Trophoblast cell (in vitro differentiated cells and primary cell): ENCODE data around the gene GATA5.

Experiments
- DNase-seq, 2 donors: peaks; one replicate each; pipeline ENCODE4 v3.0.0-alpha.2; 2016
- H2AFZ ChIP-seq: 2 replicates; pipeline ENCODE4 v1.6.1; 2013; ENCODE audit warnings: low read length, moderate library complexity, mild to moderate bottlenecking; ENCODE audit not compliant: insufficient read depth, poor library complexity
- H2AK5ac ChIP-seq: 2 replicates; pipeline ENCODE4 v1.6.1; 2013; ENCODE audit warnings: mild to moderate bottlenecking, low read length
- H2BK120ac ChIP-seq: 2 replicates; pipeline ENCODE4 v1.6.1; 2013; ENCODE audit warnings: low read length, mild to moderate bottlenecking, moderate library complexity; ENCODE audit not compliant: insufficient read depth, poor library complexity
- H2BK12ac ChIP-seq: 2 replicates; pipeline ENCODE4 v1.6.1; 2013; ENCODE audit warnings: mild to moderate bottlenecking, low read length, moderate library complexity
- H2BK5ac ChIP-seq: 2 replicates; pipeline ENCODE4 v1.6.1; 2013; ENCODE audit warnings: low read length, low read depth, moderate library complexity, mild to moderate bottlenecking; ENCODE audit not compliant: poor library complexity
- H3K14ac ChIP-seq: 2 replicates; pipeline ENCODE4 v1.6.1; 2013; ENCODE audit warnings: mild to moderate bottlenecking, low read length
- H3K18ac ChIP-seq: 2 replicates; pipeline ENCODE4 v1.6.1; 2013; ENCODE audit warnings: mild to moderate bottlenecking, low read length
- H3K23ac ChIP-seq: 2 replicates; pipeline ENCODE4 v1.6.1; 2013; ENCODE audit warnings: low read length
- H3K27ac ChIP-seq: 2 replicates; pipeline ENCODE4 v1.5.1; 2013; ENCODE audit warnings: low read depth, mild to moderate bottlenecking, inconsistent platforms, low read length, moderate library complexity
- H3K27me3 ChIP-seq: 2 replicates; pipeline ENCODE4 v1.6.1; 2013; ENCODE audit warnings: inconsistent platforms, mild to moderate bottlenecking, low read length, moderate library complexity; ENCODE audit not compliant: insufficient read depth
- H3K36me3 ChIP-seq, 2 experiments: 1 replicate in 1 of 2; 2 replicates in 1 of 2; pipeline ENCODE4 v1.6.1; 2013; ENCODE audit warnings: low read length in 2 of 2, mild to moderate bottlenecking in 2 of 2, moderate library complexity in 1 of 2; ENCODE audit not compliant: insufficient read depth in 2 of 2, control insufficient read depth in 1 of 2
- H3K4ac ChIP-seq: 2 replicates; pipeline ENCODE4 v1.6.1; 2013; ENCODE audit warnings: low read depth, mild to moderate bottlenecking, low read length, moderate library complexity
- H3K4me1 ChIP-seq, 2 experiments: 1 replicate in 1 of 2; 2 replicates in 1 of 2; pipeline ENCODE4 v1.6.1; 2013; ENCODE audit warnings: low read length in 2 of 2, mild to moderate bottlenecking in 2 of 2, moderate library complexity in 1 of 2; ENCODE audit not compliant: insufficient read depth in 2 of 2, control insufficient read depth in 1 of 2
- H3K4me2 ChIP-seq: 2 replicates; pipeline ENCODE4 v1.6.1; 2013; ENCODE audit warnings: inconsistent platforms, mild to moderate bottlenecking, low read length, moderate library complexity
- H3K4me3 ChIP-seq: 2 replicates; pipeline ENCODE4 v1.5.1; 2013; ENCODE audit warnings: mild to moderate bottlenecking, low read depth, low read length, inconsistent platforms
- H3K79me1 ChIP-seq: one replicate; pipeline ENCODE4 v1.6.1; 2013; ENCODE audit warnings: low read length
- H3K79me2 ChIP-seq: 2 replicates; pipeline ENCODE4 v1.6.1; 2013; ENCODE audit warnings: low read length, mild to moderate bottlenecking; ENCODE audit not compliant: control insufficient read depth, insufficient read depth, poor library complexity
- H3K9ac ChIP-seq: 2 replicates; pipeline ENCODE4 v1.6.1; 2013; ENCODE audit warnings: mild to moderate bottlenecking, low read length
- H3K9me3 ChIP-seq: 2 replicates; pipeline ENCODE4 v1.6.1; 2013; ENCODE audit warnings: low read depth, mild to moderate bottlenecking, control low read depth, inconsistent platforms, low read length; ENCODE audit not compliant: insufficient read depth
- H4K12ac ChIP-seq: 2 replicates; pipeline ENCODE4 v1.6.1; 2013; ENCODE audit warnings: low read depth, mild to moderate bottlenecking, low read length, moderate library complexity
- H4K8ac ChIP-seq: 2 replicates; pipeline ENCODE4 v1.6.1; 2013; ENCODE audit warnings: low read depth, mild to moderate bottlenecking, low read length, moderate library complexity
- H4K91ac ChIP-seq: one replicate; pipeline ENCODE4 v1.6.1; 2013; ENCODE audit warnings: low read depth, mild to moderate bottlenecking, low read length, moderate library complexity
- WGBS: extraction: QIAGEN DNeasy Blood & Tissue Kit; methylation state at CpG from one replicate; pipeline ENCODE4 v1.1.7; 2013; ENCODE audit warnings: missing lambda C conversion rate; ENCODE audit not compliant: insufficient read length, insufficient coverage; ENCODE audit errors: extremely low coverage; 5-methylcytosine and 5-hydroxymethylcytosine counted together

Gene GATA5

GRCh38 chr20:62464990-62465389 lies 10.8 kb downstream of the GATA5 start:
- Histone ChIP-seq H3K79me1 (no peaks in the 10 kb centered on the region), H3K4me2 (no peak overlapping the region), H3K4ac (no peak overlapping the region), H2AK5ac (no peak overlapping the region), H3K4me1 (no peaks in the 10 kb centered on the region), H2BK12ac (no peak overlapping the region), H3K79me2 (no peaks in the 10 kb centered on the region), H3K9ac (no peak overlapping the region), H3K18ac (no peak overlapping the region), H4K8ac (no peak overlapping the region), H3K9me3 (no peaks in the 10 kb centered on the region), H2BK5ac (no peak overlapping the region), H3K36me3 (no peaks in the 10 kb centered on the region), H3K4me3 (no peak overlapping the region), H4K91ac (no peak overlapping the region), H3K27me3 (no peaks in the 10 kb centered on the region), H3K23ac (no peak overlapping the region), H3K27ac (no peak overlapping the region), H3K14ac (no peak overlapping the region), H2BK120ac (no peak overlapping the region), H4K12ac (no peak overlapping the region), H2AFZ (no peak overlapping the region)
- WGBS, result no CpG with 5 or more reads among the region's 10 CpGs
- DNase-seq, result no peak

- Histone ChIP-seq H2BK120ac (no peak overlapping the region), H2BK5ac (no peak overlapping the region)
- no CpG with 5 or more reads among the region's 10 CpGs for WGBS
Measured at GRCh38 chr20:62464425-62464770, 11.4 kb downstream of the GATA5 start.

GRCh38 chr20:62463651-62464424 lies 12.0 kb downstream of the GATA5 start:
- Histone ChIP-seq H4K91ac (no peak overlapping the region), H3K36me3 (no peaks in the 10 kb centered on the region), H3K79me2 (no peaks in the 10 kb centered on the region), H3K9ac (no peak overlapping the region), H2BK120ac (no peak overlapping the region), H3K14ac (no peak overlapping the region), H3K23ac (no peak overlapping the region), H3K4me1 (no peaks in the 10 kb centered on the region), H4K8ac (no peak overlapping the region), H2AFZ (no peak overlapping the region), H3K4ac (no peak overlapping the region), H4K12ac (no peak overlapping the region), H3K9me3 (no peaks in the 10 kb centered on the region), H3K27ac (no peak overlapping the region), H3K27me3 (no peaks in the 10 kb centered on the region), H2AK5ac (no peak overlapping the region), H2BK12ac (no peak overlapping the region), H3K4me2 (no peak overlapping the region), H3K4me3 (no peak overlapping the region), H2BK5ac (no peak overlapping the region), H3K79me1 (no peaks in the 10 kb centered on the region), H3K18ac (no peak overlapping the region)
- WGBS, result no CpG with 5 or more reads among the region's 25 CpGs
- no peak for DNase-seq

More at GRCh38 chr20:62464425-62464770, 11.4 kb downstream of the GATA5 start:
- Histone ChIP-seq H3K27me3 (no peaks in the 10 kb centered on the region), H3K4ac (no peak overlapping the region), H4K91ac (no peak overlapping the region), H3K27ac (no peak overlapping the region), H3K4me2 (no peak overlapping the region), H3K79me1 (no peaks in the 10 kb centered on the region), H3K4me3 (no peak overlapping the region), H3K9ac (no peak overlapping the region), H4K8ac (no peak overlapping the region), H3K4me1 (no peaks in the 10 kb centered on the region), H3K9me3 (no peaks in the 10 kb centered on the region), H3K14ac (no peak overlapping the region), H2BK12ac (no peak overlapping the region), H3K79me2 (no peaks in the 10 kb centered on the region), H2AFZ (no peak overlapping the region), H3K23ac (no peak overlapping the region), H3K18ac (no peak overlapping the region), H3K36me3 (no peaks in the 10 kb centered on the region), H4K12ac (no peak overlapping the region), H2AK5ac (no peak overlapping the region)
- DNase-seq, result no peak

GRCh38 chr20:62462976-62463592 lies 12.7 kb downstream of the GATA5 start:
- Histone ChIP-seq H3K27me3 (no peaks in the 10 kb centered on the region), H3K9me3 (no peaks in the 10 kb centered on the region), H3K4ac (no peak overlapping the region), H3K79me1 (no peaks in the 10 kb centered on the region), H4K91ac (no peak overlapping the region), H3K79me2 (no peaks in the 10 kb centered on the region), H3K27ac (no peak overlapping the region), H2AK5ac (no peak overlapping the region), H2AFZ (no peak overlapping the region), H3K23ac (no peak overlapping the region), H3K4me3 (no peak overlapping the region), H2BK5ac (no peak overlapping the region), H4K8ac (no peak overlapping the region), H3K14ac (no peak overlapping the region), H4K12ac (no peak overlapping the region), H3K36me3 (no peaks in the 10 kb centered on the region), H3K18ac (no peak overlapping the region), H2BK12ac (no peak overlapping the region), H3K4me1 (no peaks in the 10 kb centered on the region), H3K4me2 (no peak overlapping the region), H3K9ac (no peak overlapping the region), H2BK120ac (no peak overlapping the region)
- WGBS, result no CpG with 5 or more reads among the region's 15 CpGs
- DNase-seq, result no peak
